ENCODE results near the gene HSP90B1. TPM values are rescaled to one million over a fixed set of nuclear protein-coding genes. Genes with fewer than 3 reads are reported as not detected.
A peak's percentile ranks its signal among the peaks of the same experiment; 100 is the strongest.

Gene HSP90B1
- total and polyA plus RNA-seq, 9 of the 15 experiments (the other 6 are each of a cell fraction or from before 2014, with no cell fraction given), result 196 to 719 (median 557) TPM

- Histone ChIP-seq H3K27me3 (ENCODE audit: control insufficient read depth in 2 of 2, insufficient read depth in 2 of 2, low read length in 2 of 2) (no peaks in the 10 kb centered on the region; a peak in 1 of 5 replicates), H3K4me2 (ENCODE audit: insufficient read depth, low read length) (peak overlapping the region; percentile 57), H3K4me1 (replicated peaks in 1 of 2; ENCODE audit: control insufficient read depth in 2 of 2, insufficient read depth in 2 of 2, low read length in 2 of 2) (peaks cover 6 to 14% of the 10 kb centered on the region in 2 experiments; a peak in 4 of 5 replicates), H3K9me1 (ENCODE audit: control insufficient read depth, insufficient read depth, low read length) (no peaks in the 10 kb centered on the region), H3K4me3 (no peak overlapping the region), H3K27ac (ENCODE audit: extremely low read depth, low read depth, low read length) (no peak overlapping the region), H3K36me3 (ENCODE audit: control insufficient read depth, insufficient read depth, low read length) (no peaks in the 10 kb centered on the region), H4K20me1 (replicated peaks; ENCODE audit: control insufficient read depth, insufficient read depth, low read length) (no peaks in the 10 kb centered on the region), H2AFZ (ENCODE audit: low read depth, low read length) (peak overlapping the region; percentile 79), H3K9ac (ENCODE audit: insufficient read depth in 1 of 2, low read depth in 2 of 2, low read length in 2 of 2) (peak overlapping the region; percentile 23 to 81; a peak in 2 of 4 replicates), H3K9me3 (replicated peaks; ENCODE audit: control insufficient read depth, insufficient read depth, low read depth, low read length) (no peaks in the 10 kb centered on the region), H3K79me2 (ENCODE audit: control insufficient read depth, insufficient read depth, low read length) (no peaks in the 10 kb centered on the region)
- peak; percentile 79 for ATAC-seq
- peak; percentile 52 for FAIRE-seq
- in situ Hi-C loops (cut with MboI) (no loop called here), intact Hi-C loops (cut with micrococcal nuclease) (no loop called here)
- ChIA-PET CTCF (ENCODE audit: low intra/inter-chr PET ratio) (no interaction called here), POLR2A (interaction anchor here (0.6 to 1.8 kb wide), 8 partner anchors 14 to 156 kb away, joined by 3 to 11 read pairs (median 4); partner anchors contain the start of genes HSP90B1, NT5DC3 and TDG)
- DNase-seq (ENCODE audit: extremely low read depth in 1 of 4, low spot score in 3 of 4), result peak in 2 of 4 experiments; percentile 24 to 40
- WGBS (ENCODE audit: insufficient coverage, low coverage, missing lambda C conversion rate), result 5% methylated on average over 16 of the region's 16 CpGs
- no TSS peak for BruUV-seq (replicated peaks)
- TF ChIP-seq USF2 (CRISPR knock-in tag; IDR thresholded peaks at IDR 0.05), result no peak
- TF ChIP-seq MNT (conservative IDR thresholded peaks at IDR 0.05), result no peak
- TF ChIP-seq ESRRA (IDR thresholded peaks at IDR 0.05; ENCODE audit: borderline replicate concordance, low read depth), result no peak
- no peak for TF ChIP-seq NR2C1 (IDR thresholded peaks at IDR 0.05)
- no peak for TF ChIP-seq NR2C1 (tag; IDR thresholded peaks at IDR 0.05)
- peak; percentile 89 for TF ChIP-seq ATF3 (IDR thresholded peaks at IDR 0.05)
- no peak for TF ChIP-seq ATF3 (CRISPR knock-in tag; conservative IDR thresholded peaks at IDR 0.05)
- no peak for TF ChIP-seq ZBTB12 (CRISPR knock-in tag; IDR thresholded peaks at IDR 0.05)
- TF ChIP-seq MXI1 (IDR thresholded peaks at IDR 0.05; ENCODE audit: low read depth, low read length), result no peak
- no peak for TF ChIP-seq ZNF57 (CRISPR knock-in tag; IDR thresholded peaks at IDR 0.05)
- TF ChIP-seq HLTF (IDR thresholded peaks at IDR 0.05), result no peak
- TF ChIP-seq ZNF764 (CRISPR knock-in tag; IDR thresholded peaks at IDR 0.05; ENCODE audit: low read depth), result no peak
- TF ChIP-seq KLF1 (tag; IDR thresholded peaks at IDR 0.05), result no peak
- no peak for TF ChIP-seq ZBTB7A (IDR thresholded peaks at IDR 0.05; ENCODE audit: borderline replicate concordance, control insufficient read depth, low read depth, low read length)
- TF ChIP-seq SOX6 (IDR thresholded peaks at IDR 0.05), result peak; percentile 55
- no peak for TF ChIP-seq TAF1 (IDR thresholded peaks at IDR 0.05; ENCODE audit: control insufficient read depth, extremely low read depth, insufficient read depth, low read length, severe bottlenecking)
- no peak for TF ChIP-seq PHTF2 (CRISPR knock-in tag; IDR thresholded peaks at IDR 0.05)
- TF ChIP-seq NEUROD1 (IDR thresholded peaks at IDR 0.05; ENCODE audit: borderline replicate concordance, low read depth, low read length, partially characterized antibody), result no peak
- TF ChIP-seq DPF2 (IDR thresholded peaks at IDR 0.05), result 0 out of 2 replicates have a peak, but pooled peaks have one; percentile 20
- no peak for TF ChIP-seq PTRF (tag; IDR thresholded peaks at IDR 0.05)
Observed at GRCh38 chr12:103997286-103997900, 67.2 kb downstream of the HSP90B1 start.

Measured in K562 (cell line).